Stimulated activated CD8-positive, alpha-beta memory T cell treated with anti-CD3 and anti-CD28 coated beads, Interleukin-4, amount 100 ng/mL, for 4 hours (primary cell): ENCODE data around the gene OR56B4.
"Not testable (repeated sequence)": the region's sequence is repeated elsewhere in the genome, so short reads cannot be mapped to it uniquely, and the experiment has no call there.

Experiments used
- DNase-seq, 2 donors: peaks; one replicate each; pipeline ENCODE4 v3.0.0-alpha.2; 2020; ENCODE audit warnings: low read depth in 2 of 2, low spot score in 1 of 2

The OR56B4 gene, protein sequence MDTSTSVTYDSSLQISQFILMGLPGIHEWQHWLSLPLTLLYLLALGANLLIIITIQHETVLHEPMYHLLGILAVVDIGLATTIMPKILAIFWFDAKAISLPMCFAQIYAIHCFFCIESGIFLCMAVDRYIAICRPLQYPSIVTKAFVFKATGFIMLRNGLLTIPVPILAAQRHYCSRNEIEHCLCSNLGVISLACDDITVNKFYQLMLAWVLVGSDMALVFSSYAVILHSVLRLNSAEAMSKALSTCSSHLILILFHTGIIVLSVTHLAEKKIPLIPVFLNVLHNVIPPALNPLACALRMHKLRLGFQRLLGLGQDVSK

DNA sequence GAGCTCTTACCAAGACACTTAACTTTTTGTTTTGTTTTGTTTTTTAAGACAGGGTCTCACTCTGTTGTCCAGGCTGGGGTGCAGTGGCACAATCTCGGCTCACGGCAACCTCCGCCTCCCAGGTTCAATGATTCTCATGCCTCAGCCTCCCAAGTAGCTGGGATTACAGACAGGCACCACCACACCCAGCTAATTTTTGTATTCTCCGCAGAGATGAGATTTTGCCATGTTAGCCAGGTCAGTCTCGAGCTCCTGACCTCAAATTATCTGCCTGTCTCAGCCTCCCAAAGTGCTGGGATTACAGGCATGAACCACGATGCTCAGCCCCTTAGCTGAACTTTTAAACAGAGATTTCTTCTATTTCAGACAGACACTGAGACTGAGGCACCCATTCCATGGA, at the start of gene OR56B4:
Gene OR56B4 (plus strand): TSS at position 301 of the 400 bp plus-strand sequence. CDS start 95 bp downstream, at position 396.
- DNase-seq = not testable (repeated sequence)

DNA sequence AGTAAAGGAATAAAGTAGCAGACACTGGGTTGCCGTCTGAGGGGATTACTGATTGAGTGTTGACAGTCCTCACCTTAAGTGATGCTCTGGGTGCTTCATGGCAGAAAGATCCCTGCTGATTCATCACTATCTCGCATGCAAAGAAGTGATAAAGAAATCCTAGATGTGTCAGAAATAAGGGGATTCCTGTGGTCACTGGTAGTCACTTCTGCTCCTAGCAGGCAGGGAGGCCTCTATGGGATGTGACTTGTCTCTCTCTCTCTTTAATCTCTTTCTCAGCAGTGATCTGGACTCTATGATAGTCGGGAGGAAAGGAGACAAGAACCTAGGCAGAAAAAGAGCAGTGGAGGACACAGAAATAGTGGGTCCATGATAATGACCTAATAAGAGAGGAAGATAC, 46.0 kb upstream of the OR56B4 start:
- no peak for DNase-seq

DNA sequence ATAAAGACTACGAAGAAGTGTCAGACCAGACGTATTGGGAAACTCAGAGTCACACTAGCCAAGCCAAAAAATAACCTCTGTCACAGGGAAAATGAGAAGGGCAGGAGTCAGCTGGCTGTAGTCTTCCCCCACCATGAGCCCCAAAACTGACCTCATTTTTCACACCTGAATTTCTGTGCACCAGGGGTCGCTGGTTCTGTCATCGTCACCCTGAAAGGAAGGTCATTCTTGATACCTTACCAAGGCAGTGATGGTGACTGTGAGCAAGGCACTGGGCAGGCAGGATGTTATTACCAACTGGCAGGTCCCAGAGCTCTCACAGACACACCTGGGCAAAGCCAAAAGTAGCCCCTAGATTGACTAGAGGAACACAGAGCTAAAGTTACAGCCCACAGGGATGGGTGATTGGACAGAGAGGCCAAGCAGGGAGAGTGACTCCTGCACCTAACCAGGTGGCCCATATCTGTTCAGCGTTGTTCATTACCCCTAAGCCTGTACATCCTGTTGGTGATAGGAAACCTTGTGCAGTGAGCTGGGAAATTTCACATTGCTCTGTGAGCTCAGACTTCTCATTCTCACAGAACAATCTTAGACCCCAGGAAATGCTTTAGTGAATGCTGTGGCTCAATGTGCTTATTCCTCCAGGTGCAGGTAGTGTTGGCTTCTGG, 44.7 kb upstream of the OR56B4 start:
- no peak for DNase-seq

DNA sequence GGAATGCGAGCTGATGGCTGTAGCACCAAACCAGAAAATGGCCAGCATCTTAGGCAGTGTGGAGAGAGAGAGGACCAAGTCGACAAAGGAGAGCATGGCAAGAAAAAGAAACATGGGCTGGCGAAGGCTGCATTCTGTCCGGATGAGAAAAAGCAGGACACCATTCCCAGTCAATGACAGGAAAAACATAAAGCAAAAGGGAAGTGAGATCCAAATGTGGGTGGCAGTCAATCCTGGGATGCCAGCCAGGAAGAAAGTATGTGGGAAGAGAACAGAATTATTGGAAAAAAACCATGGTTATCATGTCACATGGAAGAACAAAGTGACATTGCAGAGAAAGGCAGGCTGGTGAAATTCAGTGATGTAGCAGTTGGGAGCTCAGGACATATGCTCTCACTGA, 40.0 kb upstream of the OR56B4 start:
- no peak for DNase-seq

DNA sequence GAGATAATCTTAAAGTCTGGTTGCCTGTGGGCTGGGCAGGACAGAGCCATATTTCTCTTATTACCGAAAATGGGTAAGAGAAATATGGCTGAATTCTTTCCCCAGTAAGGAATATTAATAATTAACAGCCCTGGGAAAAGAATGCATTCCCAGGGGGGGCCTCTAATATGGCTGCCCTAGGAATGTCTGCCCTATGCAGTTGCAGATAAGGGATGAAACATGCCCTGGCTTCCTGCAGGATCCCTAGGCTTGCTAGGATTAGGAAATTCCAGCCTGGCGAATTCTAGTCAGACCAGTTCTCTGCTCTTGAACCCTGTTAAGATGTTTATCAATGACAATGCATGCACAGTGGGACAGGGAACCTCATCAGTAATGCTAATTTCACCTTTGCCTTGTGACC, 31.0 kb upstream of the OR56B4 start:
- DNase-seq = not testable (repeated sequence)

DNA sequence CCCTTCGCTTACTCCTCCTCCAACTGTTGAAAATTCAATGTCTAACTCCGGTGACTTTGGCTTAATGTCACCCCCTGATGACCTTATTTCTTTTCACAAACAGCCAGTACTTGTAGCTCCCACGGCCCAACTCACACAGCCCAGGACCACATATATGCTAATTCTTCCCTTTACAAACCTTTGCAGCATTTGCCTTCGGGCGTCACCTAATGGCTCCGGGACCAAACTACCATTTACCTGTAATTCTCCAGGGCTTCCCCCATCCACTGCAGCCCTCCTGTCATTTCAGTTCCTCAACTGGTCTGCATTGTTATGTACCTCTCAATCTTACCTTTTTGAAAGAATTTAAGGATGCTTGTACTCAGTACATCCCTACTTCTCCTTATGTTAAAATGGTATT, 29.8 kb upstream of the OR56B4 start:
- no peak for DNase-seq

DNA sequence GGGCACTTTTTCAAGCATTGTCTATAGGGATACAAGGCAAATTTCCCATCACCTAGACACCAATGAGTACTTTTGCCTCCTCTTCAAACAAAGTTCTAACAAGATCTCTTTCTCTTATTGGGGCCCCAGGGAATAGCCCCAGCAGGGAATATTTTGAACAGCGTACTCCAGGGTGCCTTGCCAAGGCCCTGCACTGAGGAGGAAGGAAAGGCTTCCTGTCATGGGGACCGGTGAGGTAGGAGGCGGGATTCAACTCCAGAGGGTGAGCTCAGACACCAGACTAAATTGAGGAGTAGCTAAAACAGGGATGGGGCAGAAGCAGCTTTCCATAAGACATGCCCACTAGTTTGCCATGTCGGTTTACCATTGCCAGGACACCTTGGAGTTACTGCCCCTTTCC, 28.0 kb upstream of the OR56B4 start:
- DNase-seq = no peak

DNA sequence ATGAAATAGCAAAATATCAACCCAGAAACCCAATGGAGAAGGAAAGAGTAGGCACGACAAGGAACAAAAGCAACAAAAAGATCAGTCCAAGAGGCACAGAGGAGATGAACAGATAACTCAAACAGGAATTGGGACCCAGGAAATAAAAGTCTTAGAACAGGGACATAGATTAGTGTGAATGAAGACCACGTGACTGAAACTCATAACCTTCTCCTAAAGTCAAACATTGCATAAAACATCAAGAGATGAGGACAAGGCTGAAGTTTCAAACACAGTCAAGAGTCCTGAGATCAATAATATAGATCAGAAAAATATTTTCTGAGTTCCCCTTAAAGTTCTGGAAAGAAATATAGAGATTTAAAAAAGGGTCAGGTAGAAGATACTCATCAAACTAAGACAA, 24.4 kb upstream of the OR56B4 start:
- DNase-seq = no peak

DNA sequence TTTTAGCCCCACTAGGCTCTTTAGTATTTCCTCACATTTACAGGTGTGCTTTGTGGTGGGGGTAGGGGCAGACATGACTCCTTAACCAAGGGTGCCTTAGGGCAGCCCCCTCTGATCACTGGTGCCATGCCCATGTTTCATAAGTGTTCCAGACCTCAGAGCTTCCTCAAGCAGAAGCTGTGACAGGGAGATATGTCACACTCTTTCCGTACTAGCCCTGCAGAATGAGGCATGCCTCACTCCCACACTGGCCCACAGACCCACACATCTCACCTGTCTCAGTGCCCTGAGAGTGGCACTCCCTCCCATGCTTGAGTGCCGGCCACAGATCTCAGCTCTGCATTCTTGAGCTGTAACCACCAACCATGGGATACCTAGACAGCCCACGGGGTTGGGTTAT, 22.9 kb upstream of the OR56B4 start:
- DNase-seq = no peak

DNA sequence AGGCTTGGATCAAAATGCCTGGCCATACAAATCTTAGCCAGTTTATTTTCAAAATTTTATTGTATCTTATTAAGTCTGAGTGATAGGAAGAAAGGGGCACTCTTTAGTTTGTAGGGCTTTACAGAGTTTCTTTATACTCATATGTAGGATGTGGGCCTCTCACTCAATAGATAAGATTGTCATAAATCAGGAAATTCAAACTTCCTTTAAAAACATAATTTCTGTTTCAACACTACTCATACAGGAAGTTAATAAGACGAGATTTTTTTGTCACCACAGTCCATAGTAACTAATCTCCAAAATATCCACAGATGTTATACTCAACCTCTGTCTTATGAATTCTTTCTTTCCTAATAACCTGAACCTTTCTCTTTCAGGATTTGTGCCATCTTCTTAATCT, 13.3 kb upstream of the OR56B4 start:
- DNase-seq = no peak

DNA sequence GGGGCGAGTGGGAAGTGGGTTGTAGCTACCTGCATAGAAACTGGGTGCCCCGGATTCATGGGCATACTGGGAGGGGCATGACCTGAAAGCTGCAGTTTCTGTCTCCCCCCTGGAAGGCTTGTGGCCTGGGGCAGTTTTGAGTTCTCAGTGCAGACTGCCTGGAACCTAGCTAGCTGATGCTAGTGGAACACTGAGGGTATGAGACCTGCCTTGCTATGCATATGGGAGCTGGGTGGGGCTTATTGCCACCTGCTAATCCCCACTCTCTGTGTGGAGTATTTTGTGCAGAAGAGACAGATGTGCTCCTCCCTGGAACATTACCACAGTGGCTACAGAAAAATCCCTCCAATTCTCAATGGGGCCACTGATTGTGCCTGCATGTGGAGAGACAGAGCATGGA, 11.7 kb upstream of the OR56B4 start:
- DNase-seq = no peak

DNA sequence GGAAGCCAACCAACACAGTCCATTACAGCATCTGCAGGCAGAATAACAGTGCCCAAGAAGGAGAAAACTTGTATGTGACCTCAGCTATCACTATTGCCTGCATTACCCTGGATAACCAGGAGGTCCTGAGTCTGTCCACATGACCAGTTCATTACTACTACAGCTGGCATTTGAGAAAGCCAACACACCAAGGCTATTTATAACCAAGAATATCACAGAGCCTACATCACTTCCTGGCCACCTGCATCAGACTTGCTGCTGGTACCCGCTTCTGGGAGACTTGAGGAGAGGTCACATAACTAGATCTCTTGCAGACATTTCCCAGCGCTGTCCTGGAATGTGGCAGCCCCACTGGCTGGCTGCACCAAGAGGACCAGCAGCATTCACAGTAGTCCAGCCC, 11.1 kb upstream of the OR56B4 start:
- DNase-seq = no peak

DNA sequence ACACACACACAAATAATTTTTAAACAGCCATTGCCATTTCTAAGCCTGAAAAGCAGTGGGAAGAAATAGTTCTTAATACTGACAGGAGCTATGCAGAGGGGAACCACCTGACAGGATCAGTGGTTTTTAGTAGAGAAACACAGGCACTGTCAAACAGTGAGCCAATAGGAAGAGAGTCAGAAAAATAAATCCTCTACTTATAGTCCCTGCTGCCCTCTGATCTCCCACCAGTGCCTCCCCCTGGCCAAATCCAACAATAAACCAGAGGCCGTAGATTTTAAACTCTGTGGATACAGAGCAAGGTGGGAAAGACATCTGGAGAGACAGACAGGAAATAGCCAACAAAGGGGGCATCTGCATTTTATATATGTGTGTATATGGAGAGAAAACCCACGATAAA, 7.9 kb upstream of the OR56B4 start:
- no peak for DNase-seq

DNA sequence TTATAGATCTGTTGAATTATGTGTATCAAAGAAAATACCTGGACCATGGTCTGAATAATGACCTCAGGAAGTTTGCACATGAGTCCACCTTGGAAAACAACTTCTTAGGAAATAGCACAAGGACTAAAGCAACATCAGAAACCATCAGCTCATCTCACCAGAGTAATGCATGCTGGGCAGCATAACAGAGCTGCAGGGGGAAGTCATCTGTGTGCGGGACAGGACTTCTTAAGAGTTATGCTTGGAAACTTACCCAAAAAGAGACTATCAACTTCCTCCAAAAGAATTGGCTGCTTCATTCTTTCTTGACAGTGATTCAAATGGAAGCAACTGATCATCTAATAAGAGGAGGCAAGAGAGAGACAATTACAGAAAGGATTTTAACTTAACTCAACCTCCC, 2.5 kb downstream of the OR56B4 start:
- DNase-seq = no peak

DNA sequence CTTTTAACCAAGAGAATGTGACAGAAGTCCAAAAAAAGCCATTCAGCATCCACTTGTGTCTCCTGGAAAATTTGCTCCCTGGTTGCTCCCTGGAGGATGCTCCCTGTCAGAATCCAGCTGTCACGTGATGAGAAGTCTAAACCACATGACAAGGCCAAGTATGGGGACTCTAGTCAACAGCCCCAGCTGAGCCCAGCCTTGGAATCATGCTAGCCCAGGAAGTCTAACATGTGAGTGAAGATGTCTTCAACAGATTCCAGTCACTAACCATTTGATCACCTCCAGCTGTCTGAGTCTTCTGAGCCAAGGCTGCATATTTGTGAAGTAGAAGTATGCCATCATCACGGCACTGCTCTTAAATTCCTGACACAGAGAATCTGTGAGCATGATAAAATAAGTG, 4.2 kb downstream of the OR56B4 start:
- no peak for DNase-seq

DNA sequence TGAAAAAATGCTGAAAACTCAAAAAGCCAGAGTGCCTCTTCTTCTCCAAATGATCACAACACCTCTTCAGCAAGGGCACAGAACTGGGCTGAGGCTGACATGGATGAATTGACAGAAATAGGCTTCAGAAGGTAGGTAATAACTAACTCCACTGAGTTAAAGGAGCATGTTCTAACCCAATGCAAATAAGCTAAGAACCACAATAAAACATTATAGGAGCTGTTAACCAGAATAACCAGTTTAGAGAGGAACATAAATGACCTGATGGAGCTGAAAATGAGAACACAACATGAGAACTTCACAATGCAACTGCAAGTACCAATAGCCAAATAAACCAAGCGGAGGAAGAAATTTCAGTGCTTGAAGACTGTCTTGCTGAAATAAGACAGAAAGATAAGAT, 9.2 kb downstream of the OR56B4 start:
- no peak for DNase-seq

DNA sequence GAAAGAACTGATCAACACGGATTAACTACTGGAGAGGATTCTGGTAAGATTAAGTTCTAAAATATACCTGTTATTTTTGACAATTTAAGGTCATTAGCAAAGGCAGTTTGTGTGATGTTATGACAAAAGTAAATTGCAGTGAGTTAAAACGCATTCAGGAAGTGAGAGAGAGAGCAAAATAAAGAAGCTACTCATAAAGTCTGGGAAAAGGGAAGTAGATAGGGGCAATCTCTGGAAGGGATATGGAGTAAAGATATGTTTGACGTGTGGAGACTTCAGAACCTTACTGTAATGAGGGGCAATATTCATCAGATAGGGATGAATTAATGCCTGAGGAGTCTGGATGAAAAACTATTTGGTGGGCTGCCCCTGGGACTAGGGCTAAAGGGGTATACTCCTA, 16.8 kb downstream of the OR56B4 start:
- no peak for DNase-seq

DNA sequence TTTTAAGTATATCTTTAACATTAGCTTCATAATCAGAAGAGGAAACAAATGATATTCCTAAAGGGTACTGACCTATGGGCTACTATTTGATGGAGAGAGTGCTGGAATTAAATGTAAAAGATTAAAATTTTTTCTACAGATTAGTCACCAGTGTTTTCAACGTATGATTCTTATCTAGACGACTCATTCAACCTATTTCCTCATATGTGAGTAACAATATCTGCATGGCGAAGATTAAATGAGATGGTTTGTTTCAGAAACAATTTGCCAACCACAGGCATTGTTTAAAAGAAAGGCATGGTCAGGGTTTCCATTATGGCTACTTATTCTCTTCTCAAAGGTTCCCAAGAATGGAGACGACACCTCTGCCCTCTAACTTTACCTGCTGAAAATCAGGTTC, 20.4 kb downstream of the OR56B4 start:
- DNase-seq = no peak

DNA sequence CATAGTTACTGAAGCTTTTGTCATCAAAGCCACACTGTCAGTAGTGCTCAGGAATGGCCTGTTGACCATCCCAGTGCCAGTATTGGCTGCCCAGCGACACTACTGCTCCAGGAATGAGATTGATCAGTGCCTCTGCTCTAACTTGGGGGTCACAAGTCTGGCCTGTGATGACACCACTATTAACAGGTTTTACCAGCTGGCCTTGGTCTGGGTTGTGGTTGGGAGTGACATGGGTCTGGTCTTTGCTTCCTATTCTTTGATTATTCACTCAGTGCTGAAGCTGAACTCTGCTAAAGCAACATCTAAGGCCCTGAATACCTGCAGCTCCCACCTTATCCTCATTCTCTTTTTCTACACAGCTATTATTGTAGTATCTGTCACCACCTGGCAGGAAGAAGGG, 21.5 kb downstream of the OR56B4 start:
- DNase-seq = no peak

DNA sequence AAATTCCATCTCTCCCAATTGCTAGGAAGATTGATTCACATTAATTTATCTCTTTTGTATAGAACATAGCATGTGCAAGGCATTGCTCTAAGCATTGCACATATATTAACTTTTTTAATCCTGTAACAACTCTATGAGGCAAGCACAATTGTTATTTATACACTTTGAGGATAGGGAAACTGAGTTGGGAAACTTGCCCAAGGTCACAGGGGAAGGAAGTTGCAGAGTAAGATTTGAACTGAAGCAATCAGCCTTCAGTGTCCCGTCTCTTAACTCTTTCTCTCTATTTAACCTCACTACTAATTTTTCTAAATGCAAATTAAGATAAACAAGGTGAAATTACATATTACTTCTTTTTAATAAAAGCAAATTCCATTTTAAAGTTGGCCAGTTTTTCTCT, 22.2 kb downstream of the OR56B4 start:
- no peak for DNase-seq

DNA sequence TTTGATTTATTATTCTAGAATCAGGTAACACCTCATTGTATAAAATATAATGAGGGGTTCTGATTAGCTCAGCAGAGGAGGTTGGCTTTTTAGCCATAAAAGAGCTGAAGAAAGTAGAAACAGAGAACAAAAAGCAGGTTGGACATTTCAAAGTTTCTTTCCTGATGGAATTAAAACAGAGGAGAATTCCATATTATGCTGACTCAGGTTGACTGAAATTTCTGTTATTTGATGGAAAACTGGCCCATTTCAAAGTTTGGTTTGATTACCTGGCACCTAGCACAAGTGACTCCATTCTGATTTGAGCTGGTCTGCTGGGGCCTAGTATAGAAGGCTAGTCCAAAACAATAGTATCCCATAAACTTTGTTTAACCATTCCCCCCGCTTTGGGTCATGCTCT, 24.9 kb downstream of the OR56B4 start:
- DNase-seq = no peak

DNA sequence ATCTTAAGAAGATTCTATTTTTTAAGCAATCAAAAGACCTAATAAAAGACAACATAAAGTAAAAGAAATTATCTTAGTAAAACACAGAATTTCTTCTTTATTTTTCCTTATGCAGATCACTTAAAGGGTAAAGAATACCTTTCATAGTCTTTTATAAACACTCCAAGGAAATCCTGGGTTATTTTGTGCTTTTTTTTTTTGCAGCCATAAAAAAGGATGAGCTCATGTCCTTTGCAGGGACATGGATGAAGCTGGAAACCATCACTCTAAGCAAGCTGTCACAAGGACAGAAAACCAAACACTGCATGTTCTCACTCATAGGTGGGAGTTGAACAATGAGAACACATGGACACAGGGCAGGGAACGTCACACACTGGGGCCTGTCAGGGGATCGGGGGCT, 28.5 kb downstream of the OR56B4 start:
- DNase-seq = not testable (repeated sequence)

DNA sequence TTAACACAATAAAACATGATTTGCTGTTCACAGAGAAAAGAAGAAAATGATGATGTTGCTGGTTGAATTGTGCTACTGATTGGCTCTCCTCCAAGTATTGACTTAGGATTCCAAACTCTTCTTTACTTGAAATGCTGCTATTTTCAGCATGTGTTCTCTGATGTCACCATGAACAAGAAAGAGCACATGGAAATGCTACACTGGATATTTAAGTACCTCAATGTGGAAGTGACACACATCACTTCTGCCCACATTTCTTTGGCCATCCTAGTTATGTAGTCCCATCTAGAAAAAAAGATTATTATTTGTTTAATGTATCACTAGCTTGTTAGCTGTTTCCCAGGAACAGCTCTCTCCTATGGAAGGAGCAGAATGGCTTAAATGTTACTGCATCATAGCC, 35.5 kb downstream of the OR56B4 start:
- no peak for DNase-seq
